HepG2 (cell line): ENCODE results near the gene GTF2B. TPM values are rescaled to one million over a fixed set of nuclear protein-coding genes. Genes with fewer than 3 reads are reported as not detected.

Source experiments
- BHLHE40 ChIP-seq: IDR thresholded peaks from 2 replicates; pipeline ENCODE4 v1.6.1; 2011; ENCODE audit warnings: low read length, improper control_type of control experiment
- CREM ChIP-seq, 2 experiments: sonication (generic) in 1 of 2; formaldehyde crosslinking in 1 of 2; IDR thresholded peaks; 2 replicates each; pipeline versions ENCODE4 v1.4.0 to v1.6.1; 2016 to 2020; ENCODE audit warnings: antibody characterized with exemption in 1 of 2, mild to moderate bottlenecking in 1 of 2, missing genetic modification reagents in 1 of 2
- HIVEP1 ChIP-seq: sonication (generic); formaldehyde crosslinking; IDR thresholded peaks from 2 replicates; pipeline ENCODE4 v1.4.0; 2020; ENCODE audit warnings: mild to moderate bottlenecking, missing genetic modification reagents
- JUND ChIP-seq: sonication (generic); formaldehyde crosslinking; IDR thresholded peaks from 2 replicates; pipeline ENCODE4 v1.8.0; 2022; ENCODE audit warnings: mild to moderate bottlenecking, missing genetic modification reagents
- NFIB ChIP-seq: sonication (generic); formaldehyde crosslinking; IDR thresholded peaks from 2 replicates; pipeline ENCODE4 v1.9.0; 2021; ENCODE audit warnings: missing genetic modification reagents, mild to moderate bottlenecking, borderline replicate concordance
- POLR2A ChIP-seq, 2 experiments: IDR thresholded peaks; 2 replicates each; pipeline ENCODE4 v1.6.1; 2011; ENCODE audit warnings: low read depth in 2 of 2, low read length in 2 of 2, mild to moderate bottlenecking in 1 of 2, moderate library complexity in 1 of 2; ENCODE audit not compliant: insufficient read depth in 1 of 2
- REPIN1 ChIP-seq: sonication (generic); formaldehyde crosslinking; IDR thresholded peaks from 2 replicates; pipeline ENCODE4 v1.8.0; 2022; ENCODE audit warnings: missing genetic modification reagents, low read depth, mild to moderate bottlenecking, borderline replicate concordance
- SMC3 ChIP-seq: IDR thresholded peaks from 2 replicates; pipeline ENCODE4 v1.6.1; 2011; ENCODE audit warnings: low read length, improper control_type of control experiment
- SNAPC2 ChIP-seq: sonication (generic); formaldehyde crosslinking; IDR thresholded peaks from 2 replicates; pipeline ENCODE4 v1.8.1; 2022; ENCODE audit warnings: mild to moderate bottlenecking, missing genetic modification reagents
- THRA ChIP-seq: sonication (generic); formaldehyde crosslinking; IDR thresholded peaks from 2 replicates; pipeline ENCODE4 v1.4.0; 2020; ENCODE audit warnings: missing genetic modification reagents, borderline replicate concordance
- TOE1 ChIP-seq: sonication (generic); formaldehyde crosslinking; IDR thresholded peaks from 2 replicates; pipeline ENCODE4 v1.4.0; 2020; ENCODE audit warnings: mild to moderate bottlenecking, missing genetic modification reagents
- ZFY ChIP-seq: sonication (generic); formaldehyde crosslinking; IDR thresholded peaks from 2 replicates; pipeline ENCODE4 v1.4.0; 2020; ENCODE audit warnings: missing genetic modification reagents
- ZNF3 ChIP-seq: IDR thresholded peaks from 2 replicates; pipeline ENCODE4 v1.7.0; 2017; ENCODE audit warnings: inconsistent platforms
- ZNF652 ChIP-seq: IDR thresholded peaks from 2 replicates; pipeline ENCODE4 v1.6.1; 2016; ENCODE audit warnings: low read depth, borderline replicate concordance
- ZNF660 ChIP-seq: sonication (generic); formaldehyde crosslinking; IDR thresholded peaks from 2 replicates; pipeline ENCODE4 v1.5.1; 2020; ENCODE audit warnings: mild to moderate bottlenecking, low read depth, missing genetic modification reagents, borderline replicate concordance
- polyA plus RNA-seq, 8 experiments: library from polyadenylated mRNA; depleted of rRNA in 3 of 8; stranded (reverse) in 7 of 8; unstranded in 1 of 8; fragments of >200 nt; fragmentation: Illumina TruSeq in 4 of 8; extraction: Trizol in 4 of 8; gene quantifications; 2 replicates each; pipeline versions ENCODE4 v1.2.1 to v1.2.3, GENCODE V29; 2011 to 2016; ENCODE audit warnings: low read depth in 4 of 8, missing spikeins in 1 of 8, mixed read lengths in 1 of 8; ENCODE audit not compliant: insufficient read depth in 1 of 8
- total RNA-seq, 5 experiments: library from RNA; depleted of rRNA; stranded (reverse); fragments of >200 nt; fragmentation: Illumina TruSeq; extraction: Trizol; gene quantifications; 2 replicates each; pipeline ENCODE4 v1.2.3, GENCODE V29; 2016; ENCODE audit warnings: low read depth in 1 of 5
- TF ChIP-seq, protein P1 (sequence below): sonication (generic); formaldehyde crosslinking; IDR thresholded peaks from 2 replicates; pipeline ENCODE4 v1.4.0; 2020; ENCODE audit warnings: missing genetic modification reagents, borderline replicate concordance
- TF ChIP-seq, protein P2 (sequence below): sonication (generic); formaldehyde crosslinking; IDR thresholded peaks from 2 replicates; pipeline ENCODE4 v1.5.0; 2020; ENCODE audit warnings: mild to moderate bottlenecking, missing genetic modification reagents
- TF ChIP-seq, protein P3 (sequence below): sonication (generic); formaldehyde crosslinking; IDR thresholded peaks from 2 replicates; pipeline ENCODE4 v1.5.0; 2020; ENCODE audit warnings: missing genetic modification reagents, mild to moderate bottlenecking, borderline replicate concordance

Gene GTF2B
- total and polyA plus RNA-seq, 2 of the 13 experiments (the other 11 are each of a cell fraction or from before 2014, with no cell fraction given) = 31.5 to 43.4 TPM

DNA sequence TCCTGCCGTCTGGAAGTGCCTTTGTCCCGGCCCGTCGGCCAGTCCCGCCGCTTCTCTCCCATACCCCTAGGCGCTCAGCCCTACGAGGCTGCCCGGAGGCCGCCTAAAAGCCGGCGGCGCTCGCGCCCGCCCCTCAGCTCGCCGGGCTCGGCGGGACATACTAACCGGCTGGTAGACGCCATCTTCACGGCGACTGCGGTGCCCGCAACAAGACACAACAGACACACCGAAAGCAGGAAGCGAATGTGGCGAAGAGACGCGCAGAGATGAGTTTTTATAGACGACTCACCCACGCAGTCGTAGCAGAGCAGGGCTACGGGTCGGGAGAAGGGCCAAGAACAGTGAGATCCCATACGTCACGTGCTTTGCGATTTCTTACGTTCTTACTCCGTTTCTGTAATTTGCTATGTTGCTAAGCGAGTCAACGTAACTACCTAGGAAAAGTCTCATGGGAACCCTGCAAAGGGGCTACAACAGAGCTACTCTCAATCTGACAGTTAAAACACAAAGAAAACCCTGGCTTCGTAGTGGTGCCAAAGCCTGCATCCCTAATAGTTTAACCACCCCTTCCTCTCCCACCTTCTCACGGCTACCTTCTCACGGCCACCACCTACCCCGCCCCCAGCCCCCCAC lies at the start of gene GTF2B (continued):
- peak; percentile 88 for TF ChIP-seq REPIN1
- TF ChIP-seq ZNF3 = no peak
- peak; percentile 99 for TF ChIP-seq POLR2A (IDR thresholded peaks at IDR 0.05; ENCODE audit: insufficient read depth in 1 of 2, low read depth in 2 of 2, low read length in 2 of 2)
- TF ChIP-seq, protein P1, sequence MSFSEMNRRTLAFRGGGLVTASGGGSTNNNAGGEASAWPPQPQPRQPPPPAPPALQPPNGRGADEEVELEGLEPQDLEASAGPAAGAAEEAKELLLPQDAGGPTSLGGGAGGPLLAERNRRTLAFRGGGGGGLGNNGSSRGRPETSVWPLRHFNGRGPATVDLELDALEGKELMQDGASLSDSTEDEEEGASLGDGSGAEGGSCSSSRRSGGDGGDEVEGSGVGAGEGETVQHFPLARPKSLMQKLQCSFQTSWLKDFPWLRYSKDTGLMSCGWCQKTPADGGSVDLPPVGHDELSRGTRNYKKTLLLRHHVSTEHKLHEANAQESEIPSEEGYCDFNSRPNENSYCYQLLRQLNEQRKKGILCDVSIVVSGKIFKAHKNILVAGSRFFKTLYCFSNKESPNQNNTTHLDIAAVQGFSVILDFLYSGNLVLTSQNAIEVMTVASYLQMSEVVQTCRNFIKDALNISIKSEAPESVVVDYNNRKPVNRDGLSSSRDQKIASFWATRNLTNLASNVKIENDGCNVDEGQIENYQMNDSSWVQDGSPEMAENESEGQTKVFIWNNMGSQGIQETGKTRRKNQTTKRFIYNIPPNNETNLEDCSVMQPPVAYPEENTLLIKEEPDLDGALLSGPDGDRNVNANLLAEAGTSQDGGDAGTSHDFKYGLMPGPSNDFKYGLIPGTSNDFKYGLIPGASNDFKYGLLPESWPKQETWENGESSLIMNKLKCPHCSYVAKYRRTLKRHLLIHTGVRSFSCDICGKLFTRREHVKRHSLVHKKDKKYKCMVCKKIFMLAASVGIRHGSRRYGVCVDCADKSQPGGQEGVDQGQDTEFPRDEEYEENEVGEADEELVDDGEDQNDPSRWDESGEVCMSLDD = no peak; the same call in 1 of the 2 replicates
- peak; percentile 95 for TF ChIP-seq SNAPC2 (CRISPR knock-in tag)
- no peak for TF ChIP-seq TOE1
- peak; percentile 65 for TF ChIP-seq ZFY (CRISPR knock-in tag)
- TF ChIP-seq, protein P2, sequence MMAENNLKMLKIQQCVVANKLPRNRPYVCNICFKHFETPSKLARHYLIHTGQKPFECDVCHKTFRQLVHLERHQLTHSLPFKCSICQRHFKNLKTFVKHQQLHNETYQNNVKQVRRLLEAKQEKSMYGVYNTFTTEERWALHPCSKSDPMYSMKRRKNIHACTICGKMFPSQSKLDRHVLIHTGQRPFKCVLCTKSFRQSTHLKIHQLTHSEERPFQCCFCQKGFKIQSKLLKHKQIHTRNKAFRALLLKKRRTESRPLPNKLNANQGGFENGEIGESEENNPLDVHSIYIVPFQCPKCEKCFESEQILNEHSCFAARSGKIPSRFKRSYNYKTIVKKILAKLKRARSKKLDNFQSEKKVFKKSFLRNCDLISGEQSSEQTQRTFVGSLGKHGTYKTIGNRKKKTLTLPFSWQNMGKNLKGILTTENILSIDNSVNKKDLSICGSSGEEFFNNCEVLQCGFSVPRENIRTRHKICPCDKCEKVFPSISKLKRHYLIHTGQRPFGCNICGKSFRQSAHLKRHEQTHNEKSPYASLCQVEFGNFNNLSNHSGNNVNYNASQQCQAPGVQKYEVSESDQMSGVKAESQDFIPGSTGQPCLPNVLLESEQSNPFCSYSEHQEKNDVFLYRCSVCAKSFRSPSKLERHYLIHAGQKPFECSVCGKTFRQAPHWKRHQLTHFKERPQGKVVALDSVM = peak; percentile 40; the same call in 1 of the 2 replicates
- no peak for TF ChIP-seq SMC3
- TF ChIP-seq NFIB (CRISPR knock-in tag) = no peak
- peak; percentile 79 for TF ChIP-seq THRA (CRISPR knock-in tag)
- TF ChIP-seq, protein P3, sequence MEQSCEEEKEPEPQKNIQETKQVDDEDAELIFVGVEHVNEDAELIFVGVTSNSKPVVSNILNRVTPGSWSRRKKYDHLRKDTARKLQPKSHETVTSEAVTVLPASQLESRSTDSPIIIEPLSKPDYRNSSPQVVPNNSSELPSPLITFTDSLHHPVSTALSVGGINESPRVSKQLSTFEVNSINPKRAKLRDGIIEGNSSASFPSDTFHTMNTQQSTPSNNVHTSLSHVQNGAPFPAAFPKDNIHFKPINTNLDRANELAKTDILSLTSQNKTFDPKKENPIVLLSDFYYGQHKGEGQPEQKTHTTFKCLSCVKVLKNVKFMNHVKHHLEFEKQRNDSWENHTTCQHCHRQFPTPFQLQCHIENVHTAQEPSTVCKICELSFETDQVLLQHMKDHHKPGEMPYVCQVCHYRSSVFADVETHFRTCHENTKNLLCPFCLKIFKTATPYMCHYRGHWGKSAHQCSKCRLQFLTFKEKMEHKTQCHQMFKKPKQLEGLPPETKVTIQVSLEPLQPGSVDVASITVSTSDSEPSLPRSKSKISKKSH (CRISPR knock-in tag) = peak; percentile 78; the same call in 1 of the 2 replicates
- no peak for TF ChIP-seq ZNF660
- peak; percentile 89 for TF ChIP-seq BHLHE40
- no peak for TF ChIP-seq JUND (CRISPR knock-in tag)
- peak; percentile 69 for TF ChIP-seq HIVEP1 (CRISPR knock-in tag)
- TF ChIP-seq CREM (IDR thresholded peaks at IDR 0.05) = peak; percentile 96
- TF ChIP-seq CREM (CRISPR knock-in tag; IDR thresholded peaks at IDR 0.05) = peak; percentile 50; the same call in 1 of the 2 replicates
- peak; percentile 50; the same call in 1 of the 2 replicates for TF ChIP-seq ZNF652 (CRISPR knock-in tag)
